CD4-positive, alpha-beta T cell treated with Interleukin-4 for 1 hour (primary cell): ENCODE measurements around the gene ST8SIA6.
A peak's percentile ranks its signal among the peaks of the same experiment; 100 is the strongest.

Experiments
- DNase-seq, 2 donors: peaks; one replicate each; pipeline ENCODE4 v3.0.0-alpha.2; 2020 to 2022

The ST8SIA6 gene

DNA sequence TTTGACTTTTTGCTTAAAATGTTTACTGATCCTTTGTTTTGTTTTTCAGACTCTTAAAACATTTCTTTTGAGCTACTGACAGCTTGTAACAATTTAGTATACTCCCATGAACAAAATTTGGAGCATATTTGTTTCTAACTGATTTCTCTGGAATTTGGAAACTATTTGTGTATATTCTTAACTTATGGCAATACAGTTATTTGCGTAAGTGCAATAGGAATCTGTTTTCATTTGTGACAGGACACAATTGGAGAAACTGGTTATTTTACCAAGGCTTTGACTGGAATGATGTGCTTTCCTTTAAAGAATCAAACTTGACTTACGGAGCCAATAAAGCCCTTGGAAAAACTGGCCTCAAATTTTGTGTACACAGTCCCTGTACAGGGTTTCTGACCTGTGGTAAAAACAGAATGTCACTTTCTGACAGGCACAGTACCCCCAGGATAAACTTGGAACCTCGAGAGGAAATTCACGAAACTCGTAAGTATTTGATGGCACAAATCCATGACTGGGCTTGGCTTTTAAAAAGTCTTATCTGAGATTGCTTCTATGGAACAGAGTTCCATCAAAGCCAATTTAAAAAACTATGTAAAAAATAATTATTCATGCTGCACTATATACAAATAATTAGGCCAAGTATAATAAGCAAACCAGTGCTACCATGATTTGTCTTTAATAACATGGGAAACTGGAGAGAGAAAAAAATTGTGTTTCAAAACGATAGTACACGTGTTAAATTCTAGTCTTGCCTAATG lies 70.4 kb downstream of the ST8SIA6 start:
- no peak for DNase-seq

DNA sequence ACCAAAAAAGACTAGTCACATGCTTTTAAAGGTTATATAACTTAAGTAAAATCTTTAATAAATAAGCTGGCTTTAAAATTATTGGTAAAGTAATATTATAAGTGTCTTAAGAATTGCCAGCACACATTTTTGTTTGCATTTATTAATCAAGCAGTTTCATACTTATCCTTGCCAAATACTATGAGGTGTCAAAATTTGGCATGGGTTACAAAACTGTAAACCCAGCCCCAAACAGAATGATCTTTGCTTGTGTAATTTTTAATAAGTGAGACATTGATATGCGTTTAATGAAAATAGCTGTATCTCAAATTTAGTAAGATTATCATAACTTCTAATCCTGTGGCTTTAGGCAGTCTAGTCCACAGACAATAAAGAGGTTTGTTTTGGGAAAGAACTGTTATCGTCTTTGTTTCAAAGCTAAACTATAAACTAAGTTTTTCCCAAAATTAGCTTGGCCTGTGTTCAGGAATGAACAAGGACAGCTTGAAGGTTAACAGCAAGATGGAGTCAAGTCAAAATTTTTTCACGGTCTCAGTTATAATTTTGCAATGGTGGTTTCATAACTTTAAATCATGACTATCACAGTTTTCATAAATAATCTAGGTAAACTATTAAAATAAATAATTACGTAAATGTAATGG lies 72.8 kb downstream of the ST8SIA6 start:
- DNase-seq, result no peak

DNA sequence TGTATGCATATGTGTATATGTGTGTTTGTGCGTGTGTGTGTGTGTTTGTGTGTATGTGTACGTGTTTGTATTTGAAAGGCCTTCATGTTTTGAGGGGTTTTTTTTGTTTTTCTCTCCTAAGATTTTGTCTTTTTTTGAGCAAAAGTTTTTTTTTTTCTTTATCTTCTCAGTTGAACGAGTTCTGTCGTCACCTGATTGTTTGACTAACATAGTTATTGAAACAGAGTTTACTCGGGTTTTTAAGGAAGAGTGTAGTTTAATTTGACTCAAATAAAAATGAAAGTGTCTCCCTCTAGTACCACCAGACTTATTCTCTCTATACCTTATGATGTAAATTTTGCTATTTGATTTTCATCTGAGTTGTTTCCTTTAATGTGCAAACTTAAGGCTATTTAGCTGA lies 73.5 kb downstream of the ST8SIA6 start:
- no peak for DNase-seq

- no peak for DNase-seq
Observed at GRCh38 chr10:17380016-17380415, 74.4 kb downstream of the ST8SIA6 start.

DNA sequence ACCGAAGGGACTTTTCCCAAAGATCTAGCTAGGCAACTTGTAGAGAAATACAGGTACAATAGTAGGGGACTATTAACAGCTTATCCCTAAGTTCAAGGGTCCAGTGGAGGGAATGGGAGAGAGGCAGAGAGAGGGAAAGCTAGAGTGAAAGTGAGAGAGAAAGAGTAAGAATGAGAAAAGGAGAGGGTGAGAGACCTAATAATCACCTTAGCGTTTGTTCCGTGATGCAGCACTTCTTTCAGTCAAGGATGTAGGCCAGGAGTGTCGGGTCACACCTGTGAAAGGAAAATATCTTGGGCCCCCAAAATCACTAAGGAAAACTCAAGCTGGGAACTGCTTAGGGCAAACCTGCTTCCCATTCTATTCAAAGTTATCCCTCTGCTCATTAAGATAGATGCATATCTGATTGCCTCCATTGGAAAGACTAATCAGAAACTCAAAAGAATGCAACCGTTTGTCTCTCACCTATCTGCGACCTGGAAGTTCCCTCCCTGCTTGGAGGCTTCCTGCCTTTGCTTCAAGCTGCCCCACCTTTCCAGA lies 75.2 kb downstream of the ST8SIA6 start:
- DNase-seq, result no peak

GRCh38 chr10:17375936-17376584 lies 78.3 kb downstream of the ST8SIA6 start:
- DNase-seq, result peak in 1 of 2 donors; percentile 14

- DNase-seq, result no peak
Observed at GRCh38 chr10:17368708-17369272, 85.6 kb downstream of the ST8SIA6 start.

- no peak for DNase-seq
Observed at GRCh38 chr10:17366705-17367104, 87.7 kb downstream of the ST8SIA6 start.

- no peak for DNase-seq
Observed at GRCh38 chr10:17365402-17365801, 89.0 kb downstream of the ST8SIA6 start.

DNA sequence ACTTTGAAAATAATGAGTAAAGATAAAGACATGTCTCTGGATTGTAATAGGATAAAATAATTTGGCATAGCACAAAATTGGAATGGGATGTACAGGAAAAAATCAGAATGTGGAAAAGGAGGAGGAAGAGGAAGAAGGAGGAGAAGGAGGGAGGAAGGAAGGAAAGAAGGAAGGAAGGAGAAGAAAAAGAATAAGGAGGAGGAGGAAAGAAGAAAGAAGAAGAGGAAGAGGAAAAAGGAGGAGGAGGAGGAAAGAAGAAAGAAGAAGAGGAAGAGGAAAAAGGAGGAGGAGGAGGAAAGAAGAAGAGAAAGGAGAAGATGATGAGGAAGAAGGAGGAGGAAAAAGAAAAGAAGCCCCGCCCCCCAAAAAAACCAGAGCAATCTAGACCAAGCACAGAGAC lies 95.9 kb downstream of the ST8SIA6 start:
- DNase-seq, result no peak

- DNase-seq, result no peak
Observed at GRCh38 chr10:17357781-17358180, 96.6 kb downstream of the ST8SIA6 start.

DNA sequence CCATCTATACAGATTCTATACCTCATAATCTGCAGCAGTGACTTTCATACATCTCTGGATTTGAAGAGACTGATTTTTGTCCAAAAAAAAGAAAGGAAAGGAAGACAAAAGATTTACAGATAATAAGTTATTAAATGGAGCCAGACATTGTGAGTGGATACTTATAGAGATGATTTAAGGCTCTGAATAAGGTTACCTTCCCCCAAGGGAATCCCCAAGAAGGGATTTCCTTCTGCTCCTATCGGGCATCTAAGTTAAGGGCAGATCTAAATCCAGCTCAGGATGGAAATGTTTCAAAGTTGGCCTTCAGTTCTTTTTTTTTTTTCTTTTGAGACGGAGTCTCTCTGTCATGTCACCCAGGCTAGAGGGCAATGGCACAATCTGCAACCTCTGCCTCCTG lies 97.6 kb downstream of the ST8SIA6 start:
- DNase-seq, result no peak

GRCh38 chr10:17354781-17355180 lies 99.6 kb downstream of the ST8SIA6 start:
- DNase-seq, result no peak

DNA sequence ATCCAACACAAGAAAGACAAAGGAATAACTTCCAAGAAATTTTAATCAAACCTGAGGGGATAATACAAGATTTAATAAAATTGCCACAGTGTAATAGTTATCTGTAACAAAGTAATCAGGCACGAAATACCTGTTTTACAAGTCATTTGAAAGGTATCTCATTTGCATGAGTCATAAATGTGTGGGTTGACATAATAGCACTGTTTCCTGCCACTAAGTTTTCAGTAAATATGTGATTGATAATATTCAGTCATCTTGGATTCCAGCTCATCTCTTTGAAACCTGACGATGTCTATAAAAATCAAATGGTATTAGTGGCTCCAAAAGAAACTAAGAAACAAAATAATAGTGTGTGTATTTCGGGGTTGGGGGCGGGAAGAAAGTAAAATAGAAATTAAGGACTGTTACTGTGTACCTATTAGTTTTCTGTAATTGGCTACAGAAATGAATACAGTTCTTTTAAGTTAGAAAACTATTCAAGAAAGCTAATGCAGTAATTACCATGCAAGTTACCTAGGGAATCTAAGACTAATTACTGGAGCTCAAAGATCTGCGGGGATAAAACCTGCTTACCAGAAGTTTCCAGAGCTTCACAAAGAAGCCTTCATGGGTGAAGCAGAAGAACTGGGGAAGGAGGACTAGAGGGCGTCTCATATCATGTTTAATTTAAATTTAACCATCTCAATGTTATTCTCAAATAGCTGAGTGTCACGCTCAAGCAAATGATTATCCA lies 100.7 kb downstream of the ST8SIA6 start:
- no peak for DNase-seq

- DNase-seq, result no peak
Observed at GRCh38 chr10:17352583-17352982, 101.8 kb downstream of the ST8SIA6 start.

- no peak for DNase-seq
Observed at GRCh38 chr10:17351506-17351905, 102.9 kb downstream of the ST8SIA6 start.

GRCh38 chr10:17349717-17350116 lies 104.7 kb downstream of the ST8SIA6 start:
- no peak for DNase-seq

DNA sequence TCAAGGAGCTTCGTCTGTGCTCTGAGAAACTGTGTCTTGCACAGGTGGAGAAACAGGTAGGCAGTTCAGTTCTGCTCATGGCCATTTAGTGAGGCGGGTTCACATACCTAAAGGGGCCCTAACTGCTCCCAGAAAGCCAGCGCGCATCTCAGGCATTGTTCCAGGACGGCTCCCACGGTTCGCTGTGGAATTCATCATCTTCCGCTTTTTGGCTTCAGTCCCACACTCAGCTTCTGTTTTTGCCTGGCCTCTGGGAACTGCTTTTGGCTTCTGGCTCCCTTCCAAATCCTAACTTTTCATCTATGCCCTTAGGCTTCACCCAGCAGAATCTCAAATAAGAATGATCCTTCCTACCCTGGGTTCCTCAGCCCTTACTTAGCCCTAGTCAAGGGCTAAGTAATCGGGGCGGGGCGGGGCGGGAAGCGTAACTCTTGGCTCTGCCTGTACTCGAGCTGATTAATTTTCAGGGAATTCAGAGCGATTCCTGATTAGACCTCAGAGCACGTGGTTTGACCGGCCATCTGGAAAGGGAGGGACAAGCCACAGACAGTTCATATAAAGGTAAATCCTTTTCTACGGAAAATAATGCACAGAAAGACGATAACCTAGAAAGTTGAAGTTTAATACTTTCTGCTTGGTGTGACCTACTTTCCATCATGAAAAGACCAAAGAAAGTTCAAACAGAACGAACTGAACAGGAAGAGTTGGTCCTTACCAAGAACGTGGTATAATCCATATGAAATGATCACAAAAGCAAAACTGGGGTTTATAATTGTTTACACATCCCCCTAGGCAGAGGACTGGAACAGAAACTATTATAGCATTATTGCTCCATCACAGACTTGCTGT lies 105.7 kb downstream of the ST8SIA6 start:
- no peak for DNase-seq

GRCh38 chr10:17348011-17348500 lies 106.3 kb downstream of the ST8SIA6 start:
- no peak for DNase-seq

DNA sequence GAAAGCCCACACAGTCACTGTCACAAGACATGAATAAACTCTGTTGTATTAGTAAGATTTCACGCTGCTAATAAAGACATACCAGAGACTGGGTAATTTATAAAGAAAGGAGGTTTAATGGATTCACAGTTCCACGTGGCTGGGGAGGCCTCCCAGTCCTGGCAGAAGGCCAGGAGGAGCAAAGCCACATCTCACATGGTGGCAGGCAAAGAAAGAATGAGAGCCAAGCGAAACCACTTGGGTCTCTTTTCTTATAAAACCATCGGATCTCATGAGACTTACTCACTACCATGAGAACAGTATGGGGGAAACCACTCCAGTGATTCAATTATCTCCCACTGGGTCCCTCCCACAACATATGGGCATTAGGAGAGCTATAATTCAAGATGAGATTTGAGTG lies 110.2 kb downstream of the ST8SIA6 start:
- no peak for DNase-seq

GRCh38 chr10:17343118-17343517 lies 111.3 kb downstream of the ST8SIA6 start:
- no peak for DNase-seq
